Activated T-cell treated with anti-CD3 and anti-CD28 coated beads, Interleukin-2, amount 50 U/mL, for 24 hours (primary cell): Measurements from ENCODE around the gene TOE1.
A peak's percentile ranks its signal among the peaks of the same experiment; 100 is the strongest.

Source experiments
- DNase-seq: peaks from one replicate; pipeline ENCODE4 v3.0.0-alpha.2; 2020
- H3K27ac Mint-ChIP-seq: 2 replicates; pipeline ENCODE4 v1.8.0; 2020; ENCODE audit warnings: mild to moderate bottlenecking, mixed read lengths
- H3K27me3 Mint-ChIP-seq: 2 replicates; pipeline ENCODE4 v1.8.0; 2020; ENCODE audit warnings: mixed read lengths
- H3K36me3 Mint-ChIP-seq: 2 replicates; pipeline ENCODE4 v1.8.0; 2020; ENCODE audit warnings: low read depth, mixed read lengths
- H3K4me1 Mint-ChIP-seq: 2 replicates; pipeline ENCODE4 v1.8.0; 2020; ENCODE audit warnings: low read depth, mixed read lengths
- H3K4me3 Mint-ChIP-seq: 2 replicates; pipeline ENCODE4 v1.8.0; 2020; ENCODE audit warnings: mild to moderate bottlenecking, moderate library complexity, mixed read lengths
- H3K9me3 Mint-ChIP-seq: 2 replicates; pipeline ENCODE4 v1.8.0; 2020; ENCODE audit warnings: mixed read lengths

Gene TOE1

DNA sequence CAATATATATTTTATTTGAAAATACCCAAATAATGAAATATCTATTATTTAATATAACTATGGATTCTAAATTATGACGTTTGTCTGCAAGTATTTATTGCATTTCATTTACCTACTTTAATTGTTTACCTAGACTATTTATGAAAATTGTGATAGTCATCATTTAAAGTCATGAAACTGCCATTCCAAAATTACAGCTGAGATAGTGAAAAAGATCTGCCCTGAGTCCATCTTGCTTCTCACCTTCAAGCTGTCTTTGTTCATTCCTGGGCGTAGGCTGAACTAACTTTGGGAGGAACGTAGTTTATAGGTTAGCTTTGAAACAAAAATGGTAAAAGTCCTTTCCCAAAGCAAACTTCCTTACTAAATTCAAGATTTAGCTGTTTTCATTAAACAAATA, 25.7 kb upstream of the TOE1 start:
- no peak for DNase-seq
- H3K36me3 Mint-ChIP-seq: no peaks in the 10 kb centered on the region
- no peaks in the 10 kb centered on the region for H3K4me1 Mint-ChIP-seq
- no peaks in the 10 kb centered on the region for H3K9me3 Mint-ChIP-seq
- no peaks in the 10 kb centered on the region for H3K27me3 Mint-ChIP-seq
- no peak overlapping the region for H3K4me3 Mint-ChIP-seq
- no peak overlapping the region for H3K27ac Mint-ChIP-seq

DNA sequence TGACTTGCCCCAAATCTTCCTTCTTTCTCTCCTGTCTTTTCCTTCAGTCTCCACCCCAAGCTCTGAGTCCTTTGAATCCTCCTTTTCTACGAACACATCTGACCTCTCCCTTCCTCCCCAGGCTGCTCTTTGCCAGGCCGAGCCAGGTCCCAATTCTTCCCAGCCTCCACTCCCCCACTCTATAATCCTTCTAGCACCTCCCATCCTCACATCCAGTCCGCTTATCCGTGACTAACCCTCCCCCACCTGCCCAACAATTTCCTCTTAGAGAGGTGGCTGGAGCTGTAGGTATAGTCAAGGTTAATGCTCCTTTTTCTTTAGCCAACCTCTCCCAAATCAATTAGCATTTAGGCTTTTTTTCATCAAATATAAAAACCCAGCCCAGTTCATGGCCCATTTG, 22.8 kb upstream of the TOE1 start:
- DNase-seq: no peak
- Mint-ChIP-seq H3K36me3 (no peaks in the 10 kb centered on the region), H3K4me3 (no peak overlapping the region), H3K9me3 (no peaks in the 10 kb centered on the region), H3K27me3 (no peaks in the 10 kb centered on the region), H3K27ac (no peak overlapping the region), H3K4me1 (no peaks in the 10 kb centered on the region)

DNA sequence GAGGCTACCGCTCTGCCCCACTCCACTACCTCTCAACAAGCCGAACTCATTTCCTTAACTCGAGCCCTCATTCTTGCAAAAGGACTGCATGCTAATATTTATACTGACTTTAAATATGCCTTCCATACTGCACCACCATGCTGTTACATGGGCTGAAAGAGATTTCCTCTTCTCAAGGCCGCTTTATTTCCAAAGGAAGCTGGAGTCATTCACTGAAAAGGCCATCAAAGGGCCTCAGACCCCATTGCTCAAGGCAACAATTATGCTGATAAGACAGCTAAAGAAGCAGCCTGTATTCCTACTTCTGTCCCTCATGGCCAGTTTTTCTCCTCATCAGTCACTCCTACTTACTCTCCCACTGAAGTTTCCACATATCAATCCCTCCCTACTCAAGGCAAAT, 20.2 kb upstream of the TOE1 start:
- H3K4me3 Mint-ChIP-seq: no peak overlapping the region
- no peaks in the 10 kb centered on the region for H3K36me3 Mint-ChIP-seq
- no peak for DNase-seq
- H3K4me1 Mint-ChIP-seq: no peaks in the 10 kb centered on the region
- no peak overlapping the region for H3K27ac Mint-ChIP-seq
- H3K27me3 Mint-ChIP-seq: no peaks in the 10 kb centered on the region
- H3K9me3 Mint-ChIP-seq: no peaks in the 10 kb centered on the region

DNA sequence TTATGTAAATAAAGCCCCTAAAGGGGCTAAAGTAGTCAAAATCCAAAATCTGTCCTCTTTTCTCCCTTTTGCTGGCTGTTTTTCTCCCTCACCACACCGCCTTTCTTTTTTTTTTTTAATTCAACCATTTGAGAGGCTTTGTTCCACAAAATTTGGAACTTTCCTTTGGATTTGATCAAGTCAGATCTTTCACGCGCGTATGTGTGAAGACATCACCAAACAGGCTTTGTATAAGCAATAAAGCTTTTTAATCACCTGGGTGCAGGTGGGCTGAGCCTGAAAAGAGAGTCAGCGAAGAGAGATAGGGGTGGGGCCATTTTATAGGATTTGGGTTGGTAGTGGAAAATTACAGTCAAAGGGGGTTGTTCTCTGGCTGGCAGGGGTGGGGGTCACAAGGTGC, 18.5 kb upstream of the TOE1 start:
- H3K4me3 Mint-ChIP-seq: no peak overlapping the region
- no peaks in the 10 kb centered on the region for H3K9me3 Mint-ChIP-seq
- H3K27me3 Mint-ChIP-seq: no peaks in the 10 kb centered on the region
- no peak for DNase-seq
- peaks cover under 1% of the 10 kb centered on the region for H3K36me3 Mint-ChIP-seq
- peaks cover 4% of the 10 kb centered on the region for H3K4me1 Mint-ChIP-seq
- no peak overlapping the region for H3K27ac Mint-ChIP-seq

DNA sequence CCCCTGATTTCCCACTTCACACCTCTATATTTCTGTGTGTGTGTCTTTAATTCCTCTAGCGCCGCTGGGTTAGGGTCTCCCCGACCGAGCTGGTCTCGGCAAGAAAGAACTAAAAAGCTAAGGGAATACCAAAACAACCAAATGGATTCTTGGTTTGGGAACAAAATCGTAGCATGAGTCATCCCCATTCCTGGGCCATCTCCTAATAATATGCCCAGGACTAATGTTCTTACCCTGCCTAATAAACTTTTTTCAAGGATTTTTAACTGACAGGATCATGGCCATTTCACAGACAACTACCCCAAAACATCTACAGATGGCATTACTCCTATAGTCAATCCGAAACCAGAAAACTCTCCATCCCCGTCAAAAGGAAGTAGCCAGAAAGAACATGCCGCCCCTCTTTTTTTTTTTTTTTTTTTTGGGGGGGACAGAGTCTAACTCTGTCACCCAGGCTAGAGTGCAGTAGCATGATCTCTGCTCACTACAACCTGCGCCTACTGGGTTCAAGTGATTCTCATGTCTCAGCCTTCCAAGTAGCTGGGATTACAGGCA, 17.4 kb upstream of the TOE1 start:
- no peak overlapping the region for H3K27ac Mint-ChIP-seq
- no peaks in the 10 kb centered on the region for H3K9me3 Mint-ChIP-seq
- DNase-seq: no peak
- H3K36me3 Mint-ChIP-seq: peaks cover 6% of the 10 kb centered on the region
- H3K4me1 Mint-ChIP-seq: peaks cover 8% of the 10 kb centered on the region
- H3K4me3 Mint-ChIP-seq: no peak overlapping the region
- H3K27me3 Mint-ChIP-seq: no peaks in the 10 kb centered on the region

DNA sequence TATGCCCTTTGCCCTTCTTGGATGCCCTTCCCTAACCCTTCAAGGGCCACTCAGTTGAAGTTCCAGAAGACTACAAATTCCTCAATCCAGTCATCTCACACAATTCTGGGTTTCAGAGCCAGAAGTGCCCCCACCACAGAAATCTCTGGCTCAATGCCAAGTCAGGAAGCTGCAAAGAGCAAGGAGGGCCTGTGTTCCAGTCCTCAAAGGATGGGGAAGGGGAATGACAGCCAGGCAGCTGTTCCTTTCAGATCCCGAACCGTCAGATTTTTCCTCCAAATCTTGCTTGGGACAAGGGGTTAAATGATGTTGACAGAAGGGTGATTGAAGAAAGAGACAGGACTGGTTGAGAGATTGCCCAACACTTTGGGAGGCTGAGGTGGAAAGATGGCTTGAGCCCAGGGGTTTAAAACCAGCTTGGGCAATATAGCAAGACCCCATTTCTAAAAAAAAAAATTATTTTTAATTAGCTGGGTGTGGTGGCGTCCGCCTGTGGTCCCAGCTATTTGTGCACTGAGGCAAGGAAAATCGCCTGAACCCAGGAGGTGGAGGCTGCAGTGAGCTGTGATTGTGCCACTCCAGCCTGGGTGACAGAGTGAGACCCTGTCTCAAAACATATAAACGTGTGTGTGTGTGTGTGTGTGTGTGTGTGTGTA, 14.0 kb upstream of the TOE1 start:
- peaks cover 39% of the 10 kb centered on the region for H3K36me3 Mint-ChIP-seq
- no peaks in the 10 kb centered on the region for H3K9me3 Mint-ChIP-seq
- peak overlapping the region; percentile 90 for H3K27ac Mint-ChIP-seq
- H3K27me3 Mint-ChIP-seq: no peaks in the 10 kb centered on the region
- H3K4me1 Mint-ChIP-seq: peaks cover 30% of the 10 kb centered on the region
- DNase-seq: no peak
- peak overlapping the region; percentile 92 for H3K4me3 Mint-ChIP-seq

DNA sequence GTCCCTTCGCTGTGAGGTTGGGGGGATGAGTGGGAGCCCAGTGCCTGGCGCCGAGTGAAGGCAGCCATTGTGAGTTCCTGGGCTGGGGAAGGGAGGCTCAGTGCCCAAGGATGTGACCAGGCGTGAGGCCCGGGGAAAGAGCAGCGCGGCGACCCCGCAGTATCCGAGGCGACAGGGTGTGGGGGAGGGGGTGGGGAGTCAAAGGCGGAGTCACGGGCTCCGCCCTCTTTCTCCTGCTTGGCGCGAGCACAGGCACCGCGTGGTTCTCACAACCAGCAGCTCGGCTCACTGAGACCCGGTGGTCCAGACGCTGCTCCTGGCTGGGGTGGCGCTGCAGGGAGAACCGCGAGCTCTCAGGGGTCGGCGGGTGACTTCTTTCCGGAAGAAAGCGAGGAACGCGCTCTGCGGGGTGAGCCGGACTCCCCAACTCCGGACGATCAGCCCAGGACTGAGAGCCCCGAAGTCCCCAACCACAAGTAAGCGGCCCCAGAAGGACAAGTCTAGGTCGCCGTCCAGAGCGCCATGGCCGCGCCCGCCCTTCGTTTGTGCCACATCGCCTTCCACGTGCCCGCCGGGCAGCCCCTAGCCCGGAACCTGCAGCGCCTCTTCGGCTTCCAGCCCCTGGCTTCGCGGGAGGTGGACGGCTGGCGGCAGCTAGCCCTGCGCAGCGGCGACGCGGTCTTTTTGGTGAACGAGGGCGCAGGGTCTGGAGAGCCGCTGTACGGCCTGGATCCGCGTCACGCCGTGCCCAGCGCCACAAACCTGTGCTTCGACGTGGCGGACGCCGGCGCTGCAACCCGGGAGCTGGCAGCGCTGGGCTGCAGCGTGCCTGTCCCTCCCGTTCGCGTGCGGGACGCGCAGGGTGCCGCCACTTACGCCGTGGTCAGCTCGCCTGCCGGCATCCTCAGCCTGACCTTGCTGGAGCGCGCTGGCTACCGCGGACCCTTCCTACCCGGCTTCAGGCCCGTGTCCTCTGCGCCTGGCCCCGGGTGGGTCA, 13.0 kb upstream of the TOE1 start, which contains the start of gene HPDL:
Gene HPDL, plus strand, starts transcription at position 269 of the 997 bp plus-strand sequence. Its CDS starts 254 bp downstream, at position 523.
- H3K4me1 Mint-ChIP-seq: peaks cover 30% of the 10 kb centered on the region

DNA sequence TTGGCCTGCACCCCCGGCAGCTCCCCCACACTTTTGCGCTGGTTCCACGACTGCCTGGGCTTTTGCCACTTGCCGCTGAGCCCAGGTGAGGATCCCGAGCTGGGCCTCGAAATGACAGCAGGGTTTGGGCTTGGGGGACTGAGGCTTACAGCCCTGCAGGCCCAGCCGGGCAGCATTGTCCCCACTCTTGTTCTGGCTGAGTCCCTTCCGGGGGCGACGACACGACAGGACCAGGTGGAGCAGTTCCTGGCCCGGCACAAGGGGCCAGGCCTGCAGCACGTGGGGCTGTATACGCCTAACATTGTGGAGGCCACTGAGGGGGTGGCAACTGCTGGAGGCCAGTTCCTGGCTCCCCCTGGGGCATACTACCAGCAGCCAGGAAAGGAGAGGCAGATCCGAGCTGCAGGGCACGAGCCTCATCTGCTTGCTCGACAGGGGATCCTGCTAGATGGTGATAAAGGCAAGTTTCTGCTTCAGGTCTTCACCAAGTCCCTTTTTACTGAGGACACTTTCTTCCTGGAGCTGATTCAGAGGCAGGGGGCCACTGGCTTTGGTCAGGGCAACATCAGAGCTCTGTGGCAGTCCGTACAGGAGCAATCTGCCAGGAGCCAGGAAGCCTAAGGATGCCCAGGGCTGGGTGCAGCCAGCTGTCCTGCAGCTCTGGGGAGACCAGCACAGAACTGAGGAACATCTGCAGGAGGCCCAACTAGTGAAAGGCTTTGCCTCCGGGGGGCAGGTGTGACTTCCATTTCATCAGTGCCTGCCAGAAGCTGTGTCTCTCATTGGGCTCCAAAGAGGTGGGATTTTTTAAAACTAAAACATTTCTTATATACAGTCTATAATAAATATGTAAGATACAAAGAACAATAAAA, 12.1 kb upstream of the TOE1 start:
- Mint-ChIP-seq H3K4me1 (peaks cover 30% of the 10 kb centered on the region), H3K27me3 (no peaks in the 10 kb centered on the region), H3K9me3 (no peaks in the 10 kb centered on the region), H3K36me3 (peaks cover 54% of the 10 kb centered on the region), H3K27ac (peak overlapping the region; percentile 84), H3K4me3 (peak overlapping the region; percentile 92)
- peak; percentile 60 for DNase-seq

More for the DNA sequence above, 13.0 kb upstream of the TOE1 start, which contains the start of gene HPDL:
- H3K36me3 Mint-ChIP-seq: peaks cover 45% of the 10 kb centered on the region
- no peaks in the 10 kb centered on the region for H3K9me3 Mint-ChIP-seq
- no peaks in the 10 kb centered on the region for H3K27me3 Mint-ChIP-seq
- H3K27ac Mint-ChIP-seq: peak within 1 kb of the TSS; percentile 90
- peak; percentile 86 for DNase-seq
- peak within 1 kb of the TSS; percentile 92 for H3K4me3 Mint-ChIP-seq

DNA sequence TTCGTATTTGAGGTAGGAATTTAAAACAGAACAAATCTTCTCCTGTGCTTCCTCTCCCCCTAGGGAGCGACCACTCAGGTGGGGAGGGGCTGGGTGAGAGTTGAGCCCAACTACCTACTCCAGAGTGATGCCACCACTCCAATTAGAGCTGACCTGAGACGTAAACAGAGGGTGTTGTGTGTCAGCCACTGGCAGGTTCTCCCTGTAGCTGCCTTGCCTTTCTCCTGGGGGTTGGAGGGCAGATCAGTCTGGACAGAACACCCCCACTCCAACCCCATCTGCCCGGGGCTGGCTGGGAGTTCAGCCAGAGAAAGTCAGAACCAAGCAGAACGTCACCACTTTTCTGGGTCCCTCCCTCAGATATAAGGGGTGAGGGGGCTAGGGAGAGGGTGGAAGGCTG, 11.3 kb upstream of the TOE1 start:
- H3K4me1 Mint-ChIP-seq: peaks cover 30% of the 10 kb centered on the region
- DNase-seq: no peak
- H3K4me3 Mint-ChIP-seq: peak overlapping the region; percentile 92
- H3K27ac Mint-ChIP-seq: peak overlapping the region; percentile 58
- H3K9me3 Mint-ChIP-seq: no peaks in the 10 kb centered on the region
- H3K36me3 Mint-ChIP-seq: peaks cover 62% of the 10 kb centered on the region
- no peaks in the 10 kb centered on the region for H3K27me3 Mint-ChIP-seq

DNA sequence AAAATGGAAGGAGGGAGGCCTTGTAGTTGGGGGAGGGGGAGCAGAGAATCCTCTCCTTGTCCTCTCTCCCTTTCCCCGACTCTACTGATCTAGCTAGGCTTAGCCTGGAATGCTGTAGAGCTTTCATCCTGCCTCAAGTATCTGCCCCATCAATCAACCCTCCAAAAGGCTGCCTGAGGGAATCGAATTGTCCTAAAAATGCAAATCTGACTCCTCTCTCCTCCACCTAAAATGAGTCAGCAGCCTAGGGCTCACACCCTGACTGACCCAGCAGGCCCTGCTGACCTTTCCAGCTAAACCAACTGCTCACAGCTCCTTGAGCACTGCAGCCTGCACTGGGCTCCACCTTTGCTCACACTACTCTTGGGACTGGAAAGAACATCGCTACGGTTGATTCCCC, 10.5 kb upstream of the TOE1 start:
- peak overlapping the region; percentile 92 for H3K4me3 Mint-ChIP-seq
- H3K9me3 Mint-ChIP-seq: no peaks in the 10 kb centered on the region
- H3K27ac Mint-ChIP-seq: peak overlapping the region; percentile 56
- H3K27me3 Mint-ChIP-seq: no peaks in the 10 kb centered on the region
- peaks cover 70% of the 10 kb centered on the region for H3K36me3 Mint-ChIP-seq
- no peak for DNase-seq
- peaks cover 33% of the 10 kb centered on the region for H3K4me1 Mint-ChIP-seq

DNA sequence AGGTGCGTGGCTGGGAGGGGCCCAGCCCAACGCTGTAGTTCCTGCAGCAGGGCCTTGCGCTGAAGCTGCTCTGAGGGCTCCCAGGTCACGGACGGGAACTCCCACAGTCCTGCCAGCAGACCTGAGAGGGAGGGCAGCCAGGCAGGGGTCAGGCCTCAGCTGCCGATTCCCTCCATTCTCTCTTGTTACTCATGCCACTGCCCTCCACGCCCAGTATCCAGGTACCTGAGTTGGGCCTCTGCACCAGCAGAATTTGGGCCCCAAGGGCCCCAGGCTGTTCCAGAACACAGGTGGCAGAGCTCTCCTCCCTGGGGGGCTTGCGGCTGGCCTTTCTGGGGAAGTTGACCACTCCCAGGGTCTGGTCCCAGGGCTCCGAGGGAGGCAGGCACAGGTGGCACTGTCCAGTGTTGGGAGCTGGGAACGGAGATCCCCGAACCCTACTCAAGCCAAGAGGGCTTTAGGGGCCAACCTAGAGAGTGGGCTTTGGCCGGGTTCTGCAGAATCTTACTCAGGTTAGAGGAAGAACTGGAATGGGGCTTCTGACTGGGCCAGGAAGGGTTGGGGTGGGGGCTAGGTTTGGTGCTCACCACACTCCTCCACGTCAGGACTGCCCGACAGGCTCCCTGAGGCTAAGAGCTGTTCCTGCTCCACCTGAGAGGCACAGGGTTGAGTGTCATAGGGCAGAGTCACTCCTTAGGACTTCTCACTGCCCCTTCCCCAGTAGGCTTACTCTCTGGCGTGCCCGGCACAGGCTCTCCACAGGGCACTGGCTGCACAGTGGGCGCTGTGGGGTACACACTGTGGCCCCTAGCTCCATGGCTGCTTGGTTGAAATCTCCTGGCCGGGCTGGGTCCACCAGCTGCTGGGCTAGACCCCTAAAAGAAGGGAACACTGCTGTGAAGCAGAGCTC, 8.3 kb upstream of the TOE1 start:
- H3K36me3 Mint-ChIP-seq: peaks cover 71% of the 10 kb centered on the region
- H3K4me3 Mint-ChIP-seq: no peak overlapping the region

DNA sequence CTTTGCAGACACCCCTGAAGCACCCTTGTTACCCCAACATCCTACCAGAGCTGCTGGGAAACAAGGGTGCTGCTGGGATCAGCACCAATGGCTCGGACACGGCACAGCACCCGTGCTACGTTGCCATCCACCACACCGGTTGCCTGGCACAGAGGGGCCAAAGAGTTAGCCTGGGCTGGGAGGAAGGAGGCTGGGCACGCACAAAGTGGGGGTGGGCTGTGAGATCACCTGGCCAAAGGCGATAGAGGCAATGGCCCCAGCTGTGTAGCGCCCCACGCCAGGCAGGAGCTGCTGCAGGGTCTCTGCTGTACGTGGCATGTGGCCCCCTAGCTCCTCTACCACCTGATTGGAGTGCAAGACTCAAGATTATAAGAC, 7.6 kb upstream of the TOE1 start:
- Mint-ChIP-seq H3K4me1 (peaks cover 40% of the 10 kb centered on the region), H3K9me3 (no peaks in the 10 kb centered on the region), H3K4me3 (no peak overlapping the region), H3K27me3 (no peaks in the 10 kb centered on the region), H3K36me3 (peaks cover 71% of the 10 kb centered on the region), H3K27ac (no peak overlapping the region)
- DNase-seq: no peak

More for the DNA sequence above, 8.3 kb upstream of the TOE1 start:
- Mint-ChIP-seq H3K9me3 (no peaks in the 10 kb centered on the region), H3K27ac (no peak overlapping the region), H3K27me3 (no peaks in the 10 kb centered on the region), H3K4me1 (peaks cover 38% of the 10 kb centered on the region)
- DNase-seq: no peak
